Lower lobe of right lung (tissue), 2 donors: ENCODE data around the gene UBE2O. TPM values are rescaled to one million over a fixed set of nuclear protein-coding genes. Genes with fewer than 3 reads are reported as not detected.

Experiments used
- ATAC-seq, 2 donors: fragments of 200-7000 bp; cut with Tn5 transposase; one replicate each; pipeline ENCODE4 v1.9.1; 2020 to 2022; ENCODE audit warnings: mild to moderate bottlenecking in 2 of 2, moderate library complexity in 2 of 2
- DNase-seq: peaks from one replicate; pipeline ENCODE4 v3.0.0-alpha.2; 2020
- H3K27ac ChIP-seq: fragments of 200-600 bp; one replicate; pipeline ENCODE4 v1.8.0; 2022
- H3K27me3 ChIP-seq: fragments of 200-600 bp; one replicate; pipeline ENCODE4 v1.8.0; 2022; ENCODE audit warnings: low read depth
- H3K36me3 ChIP-seq: fragments of 200-600 bp; one replicate; pipeline ENCODE4 v1.8.0; 2022; ENCODE audit warnings: mild to moderate bottlenecking
- H3K4me1 ChIP-seq: fragments of 200-600 bp; one replicate; pipeline ENCODE4 v1.8.0; 2022
- H3K4me3 ChIP-seq: fragments of 200-600 bp; one replicate; pipeline ENCODE4 v1.8.0; 2022; ENCODE audit warnings: mild to moderate bottlenecking
- H3K9me3 ChIP-seq: fragments of 200-600 bp; one replicate; pipeline ENCODE4 v1.8.0; 2022
- intact Hi-C: fragments of 100-400 bp; cut with DNase I; formaldehyde crosslinking; loops from one replicate; pipeline ENCODE4 v1.11.0; 2022
- total RNA-seq: library from RNA; stranded (reverse); fragmentation: NEBNext Ultra II Directional; extraction: Animal tissue kit (Norgen Biotek cat#: 25700); gene quantifications from one replicate; pipeline ENCODE4 v1.2.1, GENCODE V29; 2021
- TF ChIP-seq, protein P1 (sequence below): fragments of 200-600 bp; IDR thresholded peaks from one replicate; pipeline ENCODE4 v1.8.0; 2022; ENCODE audit warnings: antibody characterized with exemption, mild to moderate bottlenecking
- donor health status: DM: no; HTN: yes; CAD: no; lungs with severe emphysema.

The UBE2O gene
- total RNA-seq, 1 donor from 2014 or later = 18.2 TPM

DNA sequence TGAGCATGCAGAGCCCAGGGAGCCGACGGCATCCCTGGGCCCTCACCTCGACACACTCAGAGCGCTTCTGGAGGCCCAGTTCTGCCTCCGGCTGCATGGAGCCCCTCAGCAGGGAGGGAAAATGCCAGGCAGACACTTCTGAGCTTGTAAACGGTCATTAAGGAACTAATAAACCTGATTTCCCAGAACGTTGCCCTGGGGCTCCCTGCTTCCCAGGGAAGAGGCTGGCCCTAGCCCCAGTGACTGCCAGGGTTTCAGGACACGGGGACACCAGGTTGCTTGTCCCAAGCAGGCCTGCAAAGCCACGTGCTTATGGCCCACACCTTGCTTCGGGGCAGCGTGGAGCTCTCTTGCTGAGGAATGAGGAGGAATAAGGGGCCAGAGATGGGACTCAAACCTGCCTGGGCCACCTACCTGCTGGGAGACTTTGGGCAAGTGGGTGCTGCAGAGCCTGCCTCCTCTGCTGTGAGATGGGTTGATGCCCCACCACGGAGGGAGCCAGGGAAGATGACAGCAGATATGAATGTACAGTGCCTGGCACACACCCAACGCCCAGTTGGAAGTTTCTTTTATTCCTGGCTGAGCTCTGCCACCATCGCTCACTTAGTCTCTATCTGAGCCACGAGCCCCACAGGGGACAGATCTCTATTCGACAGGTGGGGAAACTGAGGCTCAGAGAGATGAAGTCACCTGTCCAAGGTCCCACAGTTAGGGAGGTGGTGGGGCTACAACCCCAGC is 42.9 kb upstream of the UBE2O start:
- H3K4me3 ChIP-seq = no peak overlapping the region
- H3K27me3 ChIP-seq = no peaks in the 10 kb centered on the region
- TF ChIP-seq, protein P1, sequence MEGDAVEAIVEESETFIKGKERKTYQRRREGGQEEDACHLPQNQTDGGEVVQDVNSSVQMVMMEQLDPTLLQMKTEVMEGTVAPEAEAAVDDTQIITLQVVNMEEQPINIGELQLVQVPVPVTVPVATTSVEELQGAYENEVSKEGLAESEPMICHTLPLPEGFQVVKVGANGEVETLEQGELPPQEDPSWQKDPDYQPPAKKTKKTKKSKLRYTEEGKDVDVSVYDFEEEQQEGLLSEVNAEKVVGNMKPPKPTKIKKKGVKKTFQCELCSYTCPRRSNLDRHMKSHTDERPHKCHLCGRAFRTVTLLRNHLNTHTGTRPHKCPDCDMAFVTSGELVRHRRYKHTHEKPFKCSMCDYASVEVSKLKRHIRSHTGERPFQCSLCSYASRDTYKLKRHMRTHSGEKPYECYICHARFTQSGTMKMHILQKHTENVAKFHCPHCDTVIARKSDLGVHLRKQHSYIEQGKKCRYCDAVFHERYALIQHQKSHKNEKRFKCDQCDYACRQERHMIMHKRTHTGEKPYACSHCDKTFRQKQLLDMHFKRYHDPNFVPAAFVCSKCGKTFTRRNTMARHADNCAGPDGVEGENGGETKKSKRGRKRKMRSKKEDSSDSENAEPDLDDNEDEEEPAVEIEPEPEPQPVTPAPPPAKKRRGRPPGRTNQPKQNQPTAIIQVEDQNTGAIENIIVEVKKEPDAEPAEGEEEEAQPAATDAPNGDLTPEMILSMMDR = no peak
- H3K4me1 ChIP-seq = peaks cover 87% of the 10 kb centered on the region
- no peak overlapping the region for H3K27ac ChIP-seq
- H3K36me3 ChIP-seq = no peaks in the 10 kb centered on the region
- DNase-seq (no peak), ATAC-seq (no peak)
- H3K9me3 ChIP-seq = no peaks in the 10 kb centered on the region
- intact Hi-C loops = no loop called here

DNA sequence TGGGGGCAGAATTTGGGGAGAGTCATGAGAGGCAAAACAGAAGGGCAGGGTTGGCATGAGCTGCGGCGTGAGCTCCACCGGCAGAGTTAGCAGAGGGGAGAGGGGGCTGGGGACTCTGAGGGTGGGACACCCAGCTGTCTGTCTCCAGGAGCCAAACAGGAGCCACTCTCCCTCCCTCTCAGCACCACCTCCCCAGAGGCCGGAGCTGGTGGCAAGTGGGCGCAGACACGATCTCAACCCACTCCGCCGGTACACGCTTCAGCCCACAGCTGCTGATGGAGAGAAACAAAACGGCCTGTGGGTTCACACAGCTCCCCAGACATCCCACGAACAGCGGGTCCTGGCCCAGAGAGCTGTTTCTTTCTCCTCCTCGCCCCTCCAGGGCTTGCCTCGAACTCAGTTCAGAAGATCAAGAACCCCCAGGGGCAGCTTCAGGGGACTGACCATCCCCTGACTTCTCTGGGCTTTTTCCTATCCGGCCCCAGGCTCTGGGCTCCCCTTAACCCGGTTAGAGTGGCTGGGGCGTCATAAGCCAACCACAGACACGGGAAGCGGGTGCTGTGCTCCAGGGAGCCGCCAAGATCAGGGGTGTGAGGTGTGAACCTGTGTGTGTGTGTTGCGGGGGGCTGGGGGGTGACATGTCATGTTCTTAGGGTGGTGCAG is 40.7 kb upstream of the UBE2O start:
- no peaks in the 10 kb centered on the region for H3K27me3 ChIP-seq
- peak overlapping the region; percentile 90 for H3K27ac ChIP-seq
- ATAC-seq (no peak), DNase-seq (no peak)
- peak overlapping the region; percentile 34 for H3K4me3 ChIP-seq
- no peaks in the 10 kb centered on the region for H3K9me3 ChIP-seq
- intact Hi-C loops = no loop called here
- no peaks in the 10 kb centered on the region for H3K36me3 ChIP-seq
- TF ChIP-seq, protein P1 = no peak
- H3K4me1 ChIP-seq = peaks cover 79% of the 10 kb centered on the region

DNA sequence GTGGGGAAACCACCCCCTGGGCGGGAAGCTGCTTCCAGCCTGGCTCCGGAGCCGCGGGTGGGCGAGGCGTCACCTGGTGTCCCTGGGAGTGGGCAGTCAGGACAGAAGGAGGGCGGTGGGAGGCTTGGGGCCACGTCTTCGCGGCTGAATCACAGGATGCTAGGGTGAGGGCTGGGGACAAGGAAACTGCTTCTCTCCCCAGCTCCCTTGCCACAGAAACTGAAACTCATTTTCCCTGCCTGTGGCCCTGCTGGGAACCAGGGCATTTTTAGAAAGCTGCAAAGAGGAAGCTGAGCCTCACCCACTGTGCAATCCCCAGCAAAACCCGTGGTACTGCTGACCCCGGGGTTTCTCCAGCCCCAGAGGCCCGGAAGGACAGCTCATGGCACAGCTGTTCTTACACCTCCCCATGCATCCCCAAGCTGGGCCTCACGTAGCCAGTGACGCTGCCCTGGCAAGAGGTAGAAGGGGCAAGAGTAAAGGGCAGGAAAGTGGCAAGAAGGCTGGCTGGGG is 40.1 kb upstream of the UBE2O start:
- H3K27me3 ChIP-seq = no peaks in the 10 kb centered on the region
- H3K27ac ChIP-seq = peak overlapping the region; percentile 90
- peak overlapping the region; percentile 34 for H3K4me3 ChIP-seq
- intact Hi-C loops = no loop called here
- DNase-seq = peak; percentile 88
- peaks cover 73% of the 10 kb centered on the region for H3K4me1 ChIP-seq
- H3K9me3 ChIP-seq = no peaks in the 10 kb centered on the region
- peak; percentile 76 to 81 for ATAC-seq
- TF ChIP-seq, protein P1 = no peak
- H3K36me3 ChIP-seq = no peaks in the 10 kb centered on the region

DNA sequence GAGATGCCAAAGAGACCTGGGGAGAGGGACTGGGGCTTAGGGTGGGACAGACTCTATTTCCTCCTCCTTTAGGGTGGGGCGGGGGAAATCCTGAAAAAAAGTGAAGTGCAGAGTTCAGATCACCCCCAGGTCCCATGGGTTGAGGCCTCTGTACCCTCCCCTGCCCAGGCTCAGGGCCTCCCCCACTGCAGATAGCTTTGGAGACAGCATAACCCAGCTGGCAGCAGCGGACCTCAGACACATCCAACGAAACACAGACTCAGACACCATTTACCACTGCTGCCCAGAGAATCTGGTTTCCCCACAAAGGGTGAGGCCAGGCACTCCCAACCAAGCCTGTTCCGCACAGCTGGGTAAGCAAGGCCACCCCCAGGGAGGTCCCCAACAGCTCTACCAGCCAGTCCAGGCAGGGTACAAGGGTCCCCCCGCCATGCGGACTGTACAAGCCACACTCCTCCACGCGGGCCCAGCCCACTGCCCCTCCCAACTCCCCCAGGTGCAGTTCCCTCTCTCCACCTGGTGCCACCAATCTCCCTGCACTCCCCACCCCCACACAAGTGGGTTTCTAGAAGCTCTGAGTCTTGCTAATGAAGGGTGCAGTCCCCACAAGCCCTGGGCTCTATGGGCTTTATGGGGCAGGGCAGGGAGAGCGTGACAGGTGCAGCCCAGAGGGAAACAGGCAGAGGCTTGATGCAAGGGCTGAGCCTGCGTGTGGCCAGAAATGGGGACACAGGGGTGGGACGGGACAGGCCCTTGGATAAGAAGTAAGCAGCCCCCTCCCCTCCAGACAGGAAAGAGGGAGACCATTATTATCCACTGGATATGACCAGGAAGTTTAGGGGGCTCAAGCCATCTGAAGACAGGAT is 39.4 kb upstream of the UBE2O start:
- H3K9me3 ChIP-seq = no peaks in the 10 kb centered on the region
- no peaks in the 10 kb centered on the region for H3K27me3 ChIP-seq
- DNase-seq (peak; percentile 67), ATAC-seq (peak; percentile 20 to 46)
- TF ChIP-seq, protein P1 = no peak
- H3K4me3 ChIP-seq = peak overlapping the region; percentile 34
- intact Hi-C loops = no loop called here
- H3K4me1 ChIP-seq = peaks cover 66% of the 10 kb centered on the region
- peak overlapping the region; percentile 90 for H3K27ac ChIP-seq
- peaks cover 3% of the 10 kb centered on the region for H3K36me3 ChIP-seq
